Fibroblast of lung (primary cell): ENCODE data around the gene WDR43. TPM values are rescaled to one million over a fixed set of nuclear protein-coding genes. Genes with fewer than 3 reads are reported as not detected.

Experiments used
- DNase-seq, 2 donors: peaks; one replicate each; pipeline versions ENCODE4 v3.0.0 to v3.0.0-alpha.2; 2010; ENCODE audit warnings: low read depth in 2 of 2
- H2AFZ ChIP-seq: 2 replicates; pipeline ENCODE4 v1.5.1; 2012; ENCODE audit warnings: low read length, control low read depth, inconsistent platforms
- H3K27ac ChIP-seq: 2 replicates; pipeline ENCODE4 v1.5.1; 2011; ENCODE audit warnings: low read length, control low read depth; ENCODE audit not compliant: insufficient read depth
- H3K27me3 ChIP-seq: 2 replicates; pipeline ENCODE4 v1.5.1; 2011; ENCODE audit warnings: mild to moderate bottlenecking, low read length; ENCODE audit not compliant: control insufficient read depth, insufficient read depth
- H3K36me3 ChIP-seq: 2 replicates; pipeline ENCODE4 v1.5.1; 2011; ENCODE audit warnings: low read length; ENCODE audit not compliant: control insufficient read depth, insufficient read depth
- H3K4me1 ChIP-seq: 2 replicates; pipeline ENCODE4 v1.5.1; 2011; ENCODE audit warnings: low read length; ENCODE audit not compliant: control insufficient read depth, insufficient read depth; ENCODE audit errors: extremely low read depth
- H3K4me2 ChIP-seq: 2 replicates; pipeline ENCODE4 v1.5.1; 2011; ENCODE audit warnings: low read length, control low read depth; ENCODE audit not compliant: insufficient read depth; ENCODE audit errors: extremely low read depth
- H3K4me3 ChIP-seq, 4 experiments: fragments of 200-600 bp in 1 of 4; sonication (generic) in 1 of 4; replicated peaks in 1 of 4; 2 replicates each; pipeline ENCODE4 v1.5.1; 2011 to 2016; ENCODE audit warnings: low read length in 4 of 4, low read depth in 3 of 4, mild to moderate bottlenecking in 3 of 4, control low read depth in 2 of 4, inconsistent platforms in 1 of 4, mixed read lengths in 1 of 4; ENCODE audit not compliant: insufficient read depth in 1 of 4; ENCODE audit errors: control extremely low read depth in 1 of 4
- H3K79me2 ChIP-seq: 2 replicates; pipeline ENCODE4 v1.5.1; 2012; ENCODE audit warnings: mild to moderate bottlenecking, low read length, inconsistent platforms; ENCODE audit not compliant: control insufficient read depth, insufficient read depth
- H3K9ac ChIP-seq: 2 replicates; pipeline ENCODE4 v1.5.1; 2011; ENCODE audit warnings: mild to moderate bottlenecking, low read length, control low read depth; ENCODE audit not compliant: insufficient read depth
- H3K9me3 ChIP-seq: 2 replicates; pipeline ENCODE4 v1.5.1; 2012; ENCODE audit warnings: low read depth, low read length; ENCODE audit not compliant: control insufficient read depth, insufficient read depth
- H4K20me1 ChIP-seq: 2 replicates; pipeline ENCODE4 v1.5.1; 2011; ENCODE audit warnings: low read length; ENCODE audit not compliant: control insufficient read depth, insufficient read depth; ENCODE audit errors: extremely low read depth
- EZH2 ChIP-seq: IDR thresholded peaks from 2 replicates; pipeline ENCODE4 v1.5.1; 2012; ENCODE audit warnings: low read length, control low read depth, mild to moderate bottlenecking; ENCODE audit errors: missing control alignments
- polyA plus RNA-seq, 2 donors: library from polyadenylated mRNA; depleted of rRNA in 1 of 2; stranded (reverse) in 1 of 2; unstranded in 1 of 2; fragments of >200 nt; gene quantifications; 2 replicates each; pipeline ENCODE4 v1.2.1, GENCODE V29; 2011 to 2012; ENCODE audit warnings: missing spikeins in 1 of 2
- total RNA-seq: library from RNA; depleted of rRNA; stranded (reverse); fragments of >200 nt; gene quantifications from 2 replicates; pipeline ENCODE4 v1.2.1, GENCODE V29; 2014
- TF ChIP-seq, protein P1 (sequence below), 2 donors: IDR thresholded peaks in 1 of 2; conservative IDR thresholded peaks in 1 of 2; 1 replicate in 1 of 2; 2 replicates in 1 of 2; pipeline ENCODE4 v1.5.1; 2011 to 2012; ENCODE audit warnings: low read length in 2 of 2, control low read depth in 1 of 2, inconsistent platforms in 1 of 2, low read depth in 1 of 2, mild to moderate bottlenecking in 1 of 2

Gene WDR43
- total and polyA plus RNA-seq, 2 donors (not counting 1 experiment from before 2014, with no cell fraction given): 71.5 to 74.7 TPM

- H3K4me2 ChIP-seq: no peak overlapping the region
- H3K9me3 ChIP-seq: no peaks in the 10 kb centered on the region
- peaks cover 10% of the 10 kb centered on the region for H3K4me1 ChIP-seq
- no peak for DNase-seq
- no peak overlapping the region for H2AFZ ChIP-seq
- H3K9ac ChIP-seq: no peak overlapping the region
- peaks cover 94% of the 10 kb centered on the region for H3K79me2 ChIP-seq
- H3K27me3 ChIP-seq: no peaks in the 10 kb centered on the region
- H4K20me1 ChIP-seq: peaks cover 14% of the 10 kb centered on the region
- no peak overlapping the region for H3K4me3 ChIP-seq
- peaks cover 5% of the 10 kb centered on the region for H3K36me3 ChIP-seq
- no peak for TF ChIP-seq EZH2
- TF ChIP-seq, protein P1, sequence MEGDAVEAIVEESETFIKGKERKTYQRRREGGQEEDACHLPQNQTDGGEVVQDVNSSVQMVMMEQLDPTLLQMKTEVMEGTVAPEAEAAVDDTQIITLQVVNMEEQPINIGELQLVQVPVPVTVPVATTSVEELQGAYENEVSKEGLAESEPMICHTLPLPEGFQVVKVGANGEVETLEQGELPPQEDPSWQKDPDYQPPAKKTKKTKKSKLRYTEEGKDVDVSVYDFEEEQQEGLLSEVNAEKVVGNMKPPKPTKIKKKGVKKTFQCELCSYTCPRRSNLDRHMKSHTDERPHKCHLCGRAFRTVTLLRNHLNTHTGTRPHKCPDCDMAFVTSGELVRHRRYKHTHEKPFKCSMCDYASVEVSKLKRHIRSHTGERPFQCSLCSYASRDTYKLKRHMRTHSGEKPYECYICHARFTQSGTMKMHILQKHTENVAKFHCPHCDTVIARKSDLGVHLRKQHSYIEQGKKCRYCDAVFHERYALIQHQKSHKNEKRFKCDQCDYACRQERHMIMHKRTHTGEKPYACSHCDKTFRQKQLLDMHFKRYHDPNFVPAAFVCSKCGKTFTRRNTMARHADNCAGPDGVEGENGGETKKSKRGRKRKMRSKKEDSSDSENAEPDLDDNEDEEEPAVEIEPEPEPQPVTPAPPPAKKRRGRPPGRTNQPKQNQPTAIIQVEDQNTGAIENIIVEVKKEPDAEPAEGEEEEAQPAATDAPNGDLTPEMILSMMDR (conservative IDR thresholded peaks at IDR 0.05 in 1 of 2, IDR thresholded peaks at IDR 0.05 in 1 of 2; ENCODE audit: low read depth in 1 of 2, low read length in 2 of 2): no peak
- no peak overlapping the region for H3K27ac ChIP-seq
Measured at GRCh38 chr2:28901202-28901601, 6.7 kb downstream of the WDR43 start.

- Histone ChIP-seq H3K9ac (no peak overlapping the region), H3K9me3 (no peaks in the 10 kb centered on the region), H3K36me3 (peaks cover 8% of the 10 kb centered on the region), H3K27me3 (no peaks in the 10 kb centered on the region), H3K79me2 (peaks cover 94% of the 10 kb centered on the region), H3K4me3 (no peak overlapping the region), H3K4me2 (no peak overlapping the region), H3K4me1 (peaks cover 5% of the 10 kb centered on the region), H2AFZ (no peak overlapping the region), H4K20me1 (peaks cover 9% of the 10 kb centered on the region), H3K27ac (no peak overlapping the region)
- DNase-seq: no peak
- TF ChIP-seq EZH2: no peak
- TF ChIP-seq, protein P1 (conservative IDR thresholded peaks at IDR 0.05 in 1 of 2, IDR thresholded peaks at IDR 0.05 in 1 of 2; ENCODE audit: low read depth in 1 of 2, low read length in 2 of 2): no peak
Measured at GRCh38 chr2:28901841-28902240, 7.4 kb downstream of the WDR43 start.

GRCh38 chr2:28902584-28902983 is 8.1 kb downstream of the WDR43 start:
- no peak overlapping the region for H2AFZ ChIP-seq
- DNase-seq: no peak
- no peak for TF ChIP-seq EZH2
- TF ChIP-seq, protein P1 (conservative IDR thresholded peaks at IDR 0.05 in 1 of 2, IDR thresholded peaks at IDR 0.05 in 1 of 2; ENCODE audit: low read depth in 1 of 2, low read length in 2 of 2): no peak
- H3K4me1 ChIP-seq: peaks cover 2% of the 10 kb centered on the region
- H3K4me3 ChIP-seq: no peak overlapping the region
- H3K9me3 ChIP-seq: no peaks in the 10 kb centered on the region
- peaks cover 10% of the 10 kb centered on the region for H3K36me3 ChIP-seq
- no peak overlapping the region for H3K4me2 ChIP-seq
- H3K9ac ChIP-seq: no peak overlapping the region
- H3K27me3 ChIP-seq: no peaks in the 10 kb centered on the region
- H4K20me1 ChIP-seq: peaks cover 7% of the 10 kb centered on the region
- H3K27ac ChIP-seq: no peak overlapping the region
- H3K79me2 ChIP-seq: peaks cover 89% of the 10 kb centered on the region
